ENCODE data around the gene ZSCAN25. TPM values are rescaled to one million over a fixed set of nuclear protein-coding genes. Genes with fewer than 3 reads are reported as not detected.

The ZSCAN25 gene
- total RNA-seq, 1 donor from 2014 or later: 29.4 TPM

DNA sequence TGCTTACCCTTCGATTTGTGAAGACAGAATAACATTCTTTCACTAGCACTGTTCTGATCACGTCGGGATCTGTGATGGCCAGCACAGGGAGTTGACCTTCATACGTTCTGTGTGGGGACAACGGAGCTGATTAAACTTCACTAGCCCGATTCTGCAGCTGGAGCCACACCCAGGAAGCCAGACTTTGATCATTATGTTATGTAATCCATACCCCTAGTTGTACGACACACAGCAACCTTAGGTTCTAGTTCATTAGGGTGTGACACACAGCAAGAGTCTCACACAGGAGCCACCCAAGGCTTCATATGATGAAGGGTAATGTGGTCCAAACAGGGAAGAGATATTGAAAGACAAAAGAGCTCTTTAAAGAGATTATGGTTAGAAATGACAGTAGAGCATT, 55.8 kb downstream of the ZSCAN25 start:
- no peaks in the 10 kb centered on the region for H3K27me3 Mint-ChIP-seq
- no peak for DNase-seq
- intact Hi-C loops (cut with micrococcal nuclease): no loop called here
- H3K9me3 Mint-ChIP-seq: no peaks in the 10 kb centered on the region
- no peak overlapping the region for H3K27ac Mint-ChIP-seq
- H3K4me3 Mint-ChIP-seq: no peak overlapping the region
- H3K4me1 Mint-ChIP-seq: peaks cover 9% of the 10 kb centered on the region
- peaks cover 2% of the 10 kb centered on the region for H3K36me3 Mint-ChIP-seq (ENCODE audit: low read depth)

DNA sequence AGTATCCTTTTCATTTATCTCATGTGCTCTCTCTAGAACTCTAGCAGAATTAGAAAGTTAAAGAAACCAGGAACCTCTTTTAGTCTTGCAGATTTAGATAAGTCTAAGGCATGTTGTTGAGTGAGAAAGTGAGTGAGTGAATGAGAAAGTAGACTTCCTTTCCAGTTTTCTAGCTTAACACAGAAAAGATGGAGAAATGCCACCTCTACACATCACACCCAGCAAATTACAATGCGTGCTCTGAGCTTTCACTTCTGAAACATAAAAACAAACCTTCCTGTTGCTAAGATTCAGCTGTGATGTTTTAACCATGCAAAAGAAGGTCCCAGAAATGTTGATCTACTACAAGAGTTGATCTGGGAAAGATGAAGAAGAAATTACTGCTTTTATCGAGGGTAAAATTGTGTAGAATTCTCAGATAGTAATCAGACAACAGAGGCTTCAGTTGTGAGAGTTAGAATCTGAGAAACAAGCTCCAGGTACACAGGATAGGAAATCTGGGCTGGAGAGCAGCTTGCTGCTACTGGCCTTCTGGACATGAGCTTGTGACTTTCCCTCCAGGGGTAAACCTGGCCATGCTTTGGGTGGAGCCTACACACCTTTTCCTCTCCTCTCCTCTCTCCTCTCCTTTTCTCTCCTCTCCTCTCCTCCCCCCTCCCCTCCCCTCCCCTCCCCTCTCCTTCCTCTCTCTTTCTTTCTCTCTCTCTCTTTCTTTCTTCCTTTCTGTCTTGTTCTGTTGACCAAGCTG, 58.4 kb downstream of the ZSCAN25 start:
- Mint-ChIP-seq H3K9me3 (no peaks in the 10 kb centered on the region), H3K36me3 (ENCODE audit: low read depth) (peaks cover 2% of the 10 kb centered on the region), H3K27me3 (no peaks in the 10 kb centered on the region), H3K4me1 (peaks cover 11% of the 10 kb centered on the region), H3K27ac (peak overlapping the region; percentile 77), H3K4me3 (peak overlapping the region; percentile 15)
- intact Hi-C loops (cut with micrococcal nuclease): no loop called here
- DNase-seq: peak; percentile 60

DNA sequence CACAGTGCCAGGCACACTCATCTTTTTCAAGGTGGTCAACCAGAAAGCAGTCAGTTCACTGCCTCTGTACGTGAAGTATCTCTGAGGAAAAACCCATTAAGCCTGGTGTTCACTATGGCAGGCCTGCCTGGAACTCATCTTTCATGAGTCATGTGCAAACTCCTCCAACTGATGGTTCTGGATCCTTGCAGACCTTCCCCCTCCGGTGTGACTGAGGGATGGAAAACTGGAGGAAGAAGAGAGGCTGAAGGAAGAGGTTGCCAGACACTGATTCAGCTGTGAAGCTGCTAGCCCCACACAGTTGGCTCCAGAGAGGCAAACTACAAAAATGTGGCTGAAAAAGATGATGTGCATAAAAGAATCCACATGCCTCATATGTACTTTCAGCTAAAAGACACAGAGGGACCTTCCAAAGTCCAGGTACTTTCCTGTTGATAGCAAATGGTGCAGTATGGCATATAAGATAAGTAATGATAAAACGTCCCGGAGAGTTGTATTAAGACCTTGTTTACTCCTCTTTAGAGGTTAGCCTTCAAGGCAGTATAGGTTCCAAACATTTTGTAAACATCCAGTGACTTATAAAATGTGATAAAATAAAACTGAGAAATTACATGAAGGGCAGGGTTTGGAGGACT, 60.4 kb downstream of the ZSCAN25 start:
- Mint-ChIP-seq H3K27ac (no peak overlapping the region), H3K4me1 (peaks cover 11% of the 10 kb centered on the region), H3K4me3 (no peak overlapping the region), H3K9me3 (no peaks in the 10 kb centered on the region), H3K36me3 (ENCODE audit: low read depth) (no peaks in the 10 kb centered on the region), H3K27me3 (no peaks in the 10 kb centered on the region)
- no peak for DNase-seq
- intact Hi-C loops (cut with micrococcal nuclease): no loop called here

GRCh38 chr7:99677648-99678045, 60.9 kb downstream of the ZSCAN25 start:
- Mint-ChIP-seq H3K27ac (no peak overlapping the region), H3K4me3 (no peak overlapping the region)

GRCh38 chr7:99679032-99679399, 62.3 kb downstream of the ZSCAN25 start:
- peaks cover 11% of the 10 kb centered on the region for H3K4me1 Mint-ChIP-seq
- H3K9me3 Mint-ChIP-seq: no peaks in the 10 kb centered on the region
- intact Hi-C loops (cut with micrococcal nuclease): no loop called here
- no peak overlapping the region for H3K27ac Mint-ChIP-seq
- no peaks in the 10 kb centered on the region for H3K27me3 Mint-ChIP-seq
- H3K4me3 Mint-ChIP-seq: no peak overlapping the region
- H3K36me3 Mint-ChIP-seq (ENCODE audit: low read depth): peaks cover 5% of the 10 kb centered on the region
- DNase-seq: no peak

More at GRCh38 chr7:99677648-99678045, 60.9 kb downstream of the ZSCAN25 start:
- no peaks in the 10 kb centered on the region for H3K36me3 Mint-ChIP-seq (ENCODE audit: low read depth)
- no peaks in the 10 kb centered on the region for H3K9me3 Mint-ChIP-seq
- no peak for DNase-seq
- intact Hi-C loops (cut with micrococcal nuclease): no loop called here
- H3K4me1 Mint-ChIP-seq: peaks cover 11% of the 10 kb centered on the region
- H3K27me3 Mint-ChIP-seq: no peaks in the 10 kb centered on the region

- H3K9me3 Mint-ChIP-seq: no peaks in the 10 kb centered on the region
- intact Hi-C loops (cut with micrococcal nuclease): no loop called here
- H3K4me1 Mint-ChIP-seq: peaks cover 11% of the 10 kb centered on the region
- no peaks in the 10 kb centered on the region for H3K27me3 Mint-ChIP-seq
- peaks cover 5% of the 10 kb centered on the region for H3K36me3 Mint-ChIP-seq (ENCODE audit: low read depth)
- no peak within 1 kb of the TSS for H3K27ac Mint-ChIP-seq
- no peak within 1 kb of the TSS for H3K4me3 Mint-ChIP-seq
- no peak for DNase-seq
Measured at GRCh38 chr7:99679400-99680191, 62.9 kb downstream of the ZSCAN25 start, which contains the start of gene CYP3A5. Gene CYP3A5 (minus strand): TSS chr7:99679996. CDS start chr7:99679896, 100 bp downstream.

Other genes starting within 250 kb of the ZSCAN25 start
- gene ARPC1B, start 242.2 kb upstream of the ZSCAN25 start, total RNA-seq: 248 and 250 TPM in 2 replicates
- 167 and 168 TPM in 2 replicates for gene PDAP1, start 208.3 kb upstream of the ZSCAN25 start, total RNA-seq
- 136 and 147 TPM in 2 replicates for gene BUD31, start 208.0 kb upstream of the ZSCAN25 start, total RNA-seq
- 10.5 and 10.7 TPM in 2 replicates for gene PTCD1, start 178.1 kb upstream of the ZSCAN25 start, total RNA-seq
- 83.5 and 89.0 TPM in 2 replicates for gene CPSF4, start 178.0 kb upstream of the ZSCAN25 start, total RNA-seq
- gene ATP5MF, start 150.8 kb upstream of the ZSCAN25 start, total RNA-seq: 380 and 393 TPM in 2 replicates
- 22.6 and 23.6 TPM in 2 replicates for gene ZNF789, start 144.1 kb upstream of the ZSCAN25 start, total RNA-seq
- 38.1 and 38.7 TPM in 2 replicates for gene ZNF394, start 116.7 kb upstream of the ZSCAN25 start, total RNA-seq
- 7.2 TPM in 2 replicates for gene ZKSCAN5, start 112.3 kb upstream of the ZSCAN25 start, total RNA-seq
- 4.7 and 5.8 TPM in 2 replicates for gene FAM200A, start 64.8 kb upstream of the ZSCAN25 start, total RNA-seq
- gene ZNF655, start 58.3 kb upstream of the ZSCAN25 start, total RNA-seq: 76.2 and 76.4 TPM in 2 replicates
- 0.50 and 0.61 TPM in 2 replicates for gene TMEM225B, start 18.7 kb upstream of the ZSCAN25 start, total RNA-seq
- not detected in 2 replicates for gene CYP3A5, start 63.0 kb downstream of the ZSCAN25 start, total RNA-seq
- gene CYP3A7, start 118.2 kb downstream of the ZSCAN25 start, total RNA-seq: not detected in 2 replicates
- not detected in 2 replicates for gene CYP3A4, start 167.2 kb downstream of the ZSCAN25 start, total RNA-seq
- not detected in 2 replicates for gene CYP3A43, start 211.1 kb downstream of the ZSCAN25 start, total RNA-seq